Coronary artery (tissue), 2 donors: Measurements from ENCODE around the gene NCOA7.

ENCODE experiments used
- DNase-seq: peaks from one replicate; pipeline ENCODE4 v3.0.0-alpha.2; 2017; ENCODE audit warnings: low spot score
- H3K27ac ChIP-seq, 2 donors: fragments of 200-600 bp; sonication (generic); one replicate each; pipeline ENCODE4 v1.5.1; 2016 to 2019
- H3K4me3 ChIP-seq: fragments of 200-600 bp; sonication (generic); 2 replicates; pipeline ENCODE4 v1.5.1; 2016; ENCODE audit warnings: mild to moderate bottlenecking, moderate library complexity
- CTCF ChIP-seq: fragments of 200-600 bp; sonication (generic); IDR thresholded peaks from one replicate; pipeline ENCODE4 v1.5.1; 2019; ENCODE audit warnings: antibody characterized with exemption

Gene NCOA7

GRCh38 chr6:125957845-125958244 is 167.1 kb downstream of the NCOA7 start:
- H3K4me3 ChIP-seq, result peak overlapping the region; percentile 99
- peak overlapping the region; percentile 95 to 96 for H3K27ac ChIP-seq
- no peak for DNase-seq
- no peak for TF ChIP-seq CTCF

GRCh38 chr6:125959041-125959440 is 168.3 kb downstream of the NCOA7 start:
- H3K27ac ChIP-seq, result no peak overlapping the region
- DNase-seq, result no peak
- no peak for TF ChIP-seq CTCF
- H3K4me3 ChIP-seq, result no peak overlapping the region

- no peak for DNase-seq
- TF ChIP-seq CTCF, result no peak
- H3K27ac ChIP-seq, result no peak overlapping the region
- H3K4me3 ChIP-seq, result no peak overlapping the region
Measured at GRCh38 chr6:125961117-125961516, 170.4 kb downstream of the NCOA7 start.

GRCh38 chr6:125962900-125963497 is 172.2 kb downstream of the NCOA7 start:
- H3K27ac ChIP-seq, result peak overlapping the region in 1 of 2 donors; percentile 26
- DNase-seq, result no peak
- no peak for TF ChIP-seq CTCF
- H3K4me3 ChIP-seq, result no peak overlapping the region

GRCh38 chr6:125963817-125964216 is 173.1 kb downstream of the NCOA7 start:
- Histone ChIP-seq H3K27ac (no peak overlapping the region), H3K4me3 (no peak overlapping the region)
- no peak for DNase-seq
- TF ChIP-seq CTCF, result no peak

- DNase-seq, result no peak
- Histone ChIP-seq H3K4me3 (no peak overlapping the region), H3K27ac (no peak overlapping the region)
- no peak for TF ChIP-seq CTCF
Measured at GRCh38 chr6:125966569-125966968, 175.8 kb downstream of the NCOA7 start.

GRCh38 chr6:125968493-125968892 is 177.7 kb downstream of the NCOA7 start:
- TF ChIP-seq CTCF, result no peak
- Histone ChIP-seq H3K4me3 (no peak overlapping the region), H3K27ac (no peak overlapping the region)
- DNase-seq, result no peak
